ENCODE results near the gene ANXA2. TPM values are rescaled to one million over a fixed set of nuclear protein-coding genes. Genes with fewer than 3 reads are reported as not detected.

ANXA2 gene
- total RNA-seq, 3 donors from 2014 or later: 376 to 796 (median 757) TPM

DNA sequence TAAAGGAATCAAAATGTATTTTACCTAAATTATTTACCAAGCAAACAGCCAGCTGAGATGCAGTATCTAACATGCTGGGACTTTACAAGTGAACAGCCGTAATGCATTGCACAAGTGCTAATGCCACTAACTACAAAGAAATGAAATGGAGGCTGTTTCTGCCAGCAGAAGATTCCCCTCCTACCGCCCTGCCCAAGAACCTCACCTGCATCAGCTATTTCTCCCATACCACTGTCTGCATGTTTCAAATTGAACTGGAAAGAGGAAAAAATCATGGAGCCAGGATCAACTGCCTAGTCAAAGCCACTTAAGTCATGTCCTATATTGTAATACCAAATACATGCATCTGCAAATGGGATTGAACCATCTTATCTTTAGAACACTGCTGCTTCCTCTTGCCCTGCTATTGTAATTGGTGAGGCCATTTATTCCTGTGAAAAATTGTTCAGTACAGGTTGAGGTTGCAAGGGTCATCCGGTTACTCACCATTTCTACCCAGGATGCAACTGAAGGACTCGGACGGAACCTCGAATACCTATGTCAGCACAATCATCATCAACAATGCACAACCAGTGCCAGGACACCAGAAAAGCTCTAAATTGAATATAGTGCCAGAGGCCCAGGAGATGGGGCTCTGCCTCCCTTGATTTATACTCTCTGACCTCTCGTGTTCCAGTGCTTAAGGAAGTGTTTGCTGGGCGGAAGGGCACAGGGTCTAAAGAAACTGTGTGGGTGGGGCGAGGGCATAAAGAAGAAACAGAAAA is 27.5 kb downstream of the ANXA2 start:
- Histone ChIP-seq H3K9me3 (no peaks in the 10 kb centered on the region), H3K4me3 (no peak overlapping the region), H3K4me1 (ENCODE audit: low read depth) (peaks cover 15% of the 10 kb centered on the region), H3K36me3 (ENCODE audit: low read depth) (no peaks in the 10 kb centered on the region)
- ATAC-seq (peak; percentile 74), DNase-seq (peak in 1 of 3 donors; percentile 59)
- intact Hi-C loops (cut with DNase I, micrococcal nuclease): no loop called here
- TF ChIP-seq, protein P1, sequence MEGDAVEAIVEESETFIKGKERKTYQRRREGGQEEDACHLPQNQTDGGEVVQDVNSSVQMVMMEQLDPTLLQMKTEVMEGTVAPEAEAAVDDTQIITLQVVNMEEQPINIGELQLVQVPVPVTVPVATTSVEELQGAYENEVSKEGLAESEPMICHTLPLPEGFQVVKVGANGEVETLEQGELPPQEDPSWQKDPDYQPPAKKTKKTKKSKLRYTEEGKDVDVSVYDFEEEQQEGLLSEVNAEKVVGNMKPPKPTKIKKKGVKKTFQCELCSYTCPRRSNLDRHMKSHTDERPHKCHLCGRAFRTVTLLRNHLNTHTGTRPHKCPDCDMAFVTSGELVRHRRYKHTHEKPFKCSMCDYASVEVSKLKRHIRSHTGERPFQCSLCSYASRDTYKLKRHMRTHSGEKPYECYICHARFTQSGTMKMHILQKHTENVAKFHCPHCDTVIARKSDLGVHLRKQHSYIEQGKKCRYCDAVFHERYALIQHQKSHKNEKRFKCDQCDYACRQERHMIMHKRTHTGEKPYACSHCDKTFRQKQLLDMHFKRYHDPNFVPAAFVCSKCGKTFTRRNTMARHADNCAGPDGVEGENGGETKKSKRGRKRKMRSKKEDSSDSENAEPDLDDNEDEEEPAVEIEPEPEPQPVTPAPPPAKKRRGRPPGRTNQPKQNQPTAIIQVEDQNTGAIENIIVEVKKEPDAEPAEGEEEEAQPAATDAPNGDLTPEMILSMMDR (IDR thresholded peaks at IDR 0.05): no peak

DNA sequence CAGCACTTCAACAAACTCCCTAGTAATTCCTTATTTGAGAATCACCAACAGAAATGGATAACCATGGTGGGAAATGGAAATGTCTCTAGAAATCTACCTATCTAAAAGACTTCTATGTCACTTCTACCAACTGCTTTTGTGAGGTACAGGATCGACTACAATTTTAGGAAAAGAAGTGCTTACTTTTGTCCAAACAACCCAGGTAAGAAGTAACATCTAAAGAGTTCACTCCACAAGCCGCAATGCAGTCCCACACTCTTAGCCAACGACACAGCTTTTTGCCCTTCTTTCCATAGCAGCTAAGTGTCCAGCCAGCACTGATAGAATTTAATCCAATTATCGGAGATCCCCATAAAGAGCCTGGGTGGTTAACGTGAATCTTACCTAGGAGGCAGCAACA is 28.1 kb downstream of the ANXA2 start:
- no peaks in the 10 kb centered on the region for H3K9me3 ChIP-seq
- TF ChIP-seq, protein P1 (IDR thresholded peaks at IDR 0.05): no peak
- DNase-seq: no peak
- H3K36me3 ChIP-seq (ENCODE audit: low read depth): no peaks in the 10 kb centered on the region
- intact Hi-C loops (cut with DNase I, micrococcal nuclease): no loop called here
- H3K4me1 ChIP-seq (ENCODE audit: low read depth): peaks cover 15% of the 10 kb centered on the region
- no peak for ATAC-seq
- H3K4me3 ChIP-seq: no peak overlapping the region

DNA sequence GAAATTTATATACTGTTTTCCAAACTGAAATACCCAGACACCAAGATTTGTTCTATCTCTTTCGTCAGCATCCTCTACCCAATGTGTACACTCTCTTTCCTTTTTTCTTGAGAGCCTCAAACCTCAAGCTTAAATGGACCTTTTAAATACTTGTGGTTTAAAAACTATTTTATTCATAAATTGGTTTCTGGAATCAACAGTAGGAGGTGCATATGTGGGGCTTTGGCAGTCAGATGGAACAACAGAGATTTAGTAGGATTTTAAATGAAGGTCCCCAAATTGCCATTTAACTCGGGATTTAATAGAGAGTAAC is 33.2 kb downstream of the ANXA2 start:
- intact Hi-C loops (cut with DNase I, micrococcal nuclease): loop anchor here in 1 of 2 donors (5.0 kb wide), 1 partner anchor 78 kb away; no protein-coding TSS in a partner anchor
- DNase-seq: no peak
- Histone ChIP-seq H3K36me3 (ENCODE audit: low read depth) (no peaks in the 10 kb centered on the region), H3K4me3 (no peak overlapping the region), H3K4me1 (ENCODE audit: low read depth) (peaks cover 11% of the 10 kb centered on the region), H3K9me3 (no peaks in the 10 kb centered on the region)
- no peak for ATAC-seq
- TF ChIP-seq, protein P1 (IDR thresholded peaks at IDR 0.05): no peak

DNA sequence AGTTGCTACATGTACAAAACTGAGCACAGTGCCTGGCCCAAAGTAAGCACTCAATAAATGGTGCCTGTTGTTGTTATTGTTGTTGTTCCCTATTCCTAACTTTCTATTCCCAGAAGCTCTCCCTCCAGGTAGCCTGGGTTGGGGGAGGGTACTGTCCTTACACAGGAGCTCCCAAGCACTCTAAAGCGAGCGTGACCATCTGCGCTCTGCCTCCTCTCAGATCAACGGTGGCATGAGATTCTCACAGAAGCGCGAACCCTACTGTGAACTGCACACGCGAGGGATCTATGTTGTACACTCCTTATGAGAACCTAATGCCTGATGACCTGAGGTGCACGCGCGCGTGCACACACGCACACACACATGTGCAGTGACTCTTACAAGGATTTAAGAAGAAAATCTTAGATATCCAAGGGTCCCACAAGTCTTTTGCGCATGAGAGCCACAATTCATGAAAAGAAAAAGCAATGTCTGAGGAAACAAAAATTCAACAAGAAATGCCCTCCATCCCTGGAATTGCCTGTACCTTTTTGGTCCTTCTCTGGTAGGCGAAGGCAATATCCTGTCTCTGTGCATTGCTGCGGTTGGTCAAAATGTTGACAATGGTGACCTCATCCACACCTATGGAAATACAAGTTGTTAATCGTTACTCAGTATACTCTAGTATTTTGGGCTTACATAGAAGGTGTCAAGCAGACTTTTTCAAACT is 33.7 kb downstream of the ANXA2 start:
- intact Hi-C loops (cut with DNase I, micrococcal nuclease): loop anchor here in 1 of 2 donors (5.0 kb wide), 1 partner anchor 78 kb away; no protein-coding TSS in a partner anchor
- ATAC-seq (no peak), DNase-seq (no peak)
- Histone ChIP-seq H3K4me1 (ENCODE audit: low read depth) (peaks cover 11% of the 10 kb centered on the region), H3K9me3 (no peaks in the 10 kb centered on the region), H3K4me3 (no peak overlapping the region), H3K36me3 (ENCODE audit: low read depth) (no peaks in the 10 kb centered on the region)
- TF ChIP-seq, protein P1 (IDR thresholded peaks at IDR 0.05): no peak

DNA sequence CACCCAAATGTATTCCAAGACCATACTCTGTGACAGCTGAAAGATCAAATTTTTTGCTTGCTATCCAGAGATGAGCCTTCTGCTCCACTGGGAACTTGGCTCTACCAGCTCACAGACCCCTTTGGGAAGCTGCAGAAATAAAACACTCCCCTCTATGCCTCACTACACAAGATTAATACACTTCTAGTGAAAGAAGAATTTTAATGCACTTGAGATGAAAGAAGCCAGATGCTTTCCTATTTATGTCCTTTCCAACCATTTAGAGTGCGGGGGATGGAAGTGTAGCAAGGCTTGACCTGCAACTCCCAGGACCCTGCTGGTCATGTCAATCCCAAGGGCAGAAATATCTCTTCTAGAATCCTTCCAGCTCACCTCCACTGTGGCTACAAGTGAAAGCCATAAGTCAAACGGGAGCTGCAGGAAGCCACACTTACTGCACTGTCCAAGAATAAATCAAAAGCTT is 34.7 kb downstream of the ANXA2 start:
- ATAC-seq (no peak), DNase-seq (no peak)
- H3K36me3 ChIP-seq (ENCODE audit: low read depth): no peaks in the 10 kb centered on the region
- TF ChIP-seq, protein P1 (IDR thresholded peaks at IDR 0.05): no peak
- H3K9me3 ChIP-seq: no peaks in the 10 kb centered on the region
- H3K4me3 ChIP-seq: no peak overlapping the region
- peaks cover 11% of the 10 kb centered on the region for H3K4me1 ChIP-seq (ENCODE audit: low read depth)
- intact Hi-C loops (cut with DNase I, micrococcal nuclease): loop anchor here in 1 of 2 donors (5.0 kb wide), 1 partner anchor 79 kb away; no protein-coding TSS in a partner anchor
